HG03457 (cell line): ENCODE data around the gene TEX13B.

Experiments used
- ATAC-seq: cut with Tn5 transposase; IDR thresholded peaks from one replicate; pipeline ENCODE4 v1.9.1; 2021; ENCODE audit warnings: moderate number of reproducible peaks; ENCODE audit not compliant: unreplicated experiment

The TEX13B gene

DNA sequence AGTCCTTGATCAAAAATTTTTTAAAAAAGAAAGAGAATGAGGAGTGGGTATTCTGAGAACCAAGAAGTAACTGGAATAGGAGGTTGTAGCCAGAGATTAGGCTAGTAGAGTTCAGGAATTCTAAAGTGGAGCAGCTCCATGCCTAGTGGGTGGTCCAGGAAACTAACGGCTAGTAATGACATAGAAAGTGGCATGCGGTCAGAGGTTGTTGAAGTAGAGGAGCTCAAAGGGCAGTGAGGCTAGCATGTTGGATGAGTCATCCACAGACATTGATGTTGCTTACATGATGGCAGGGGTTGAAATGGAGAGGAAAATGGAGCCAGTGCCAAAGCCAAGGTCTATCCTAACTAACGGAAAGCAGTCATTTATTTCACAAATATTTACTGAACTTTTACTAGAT, 42.1 kb downstream of the TEX13B start:
- no peak for ATAC-seq

DNA sequence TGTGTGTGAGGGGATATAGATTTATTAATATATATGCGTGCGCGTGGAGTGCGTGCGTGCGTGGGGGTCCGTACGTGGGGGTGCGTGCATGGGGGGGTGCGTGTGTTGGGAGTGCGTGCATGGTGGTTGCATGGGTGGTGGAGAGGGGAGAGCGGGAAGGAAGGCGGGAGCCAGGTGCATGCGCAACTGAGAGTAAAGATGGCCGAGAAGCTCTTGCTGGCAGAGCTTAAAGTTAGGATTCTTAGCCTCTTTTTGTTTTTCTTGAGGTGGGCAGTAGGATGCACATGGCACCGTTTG, 45.8 kb downstream of the TEX13B start:
- no peak for ATAC-seq

DNA sequence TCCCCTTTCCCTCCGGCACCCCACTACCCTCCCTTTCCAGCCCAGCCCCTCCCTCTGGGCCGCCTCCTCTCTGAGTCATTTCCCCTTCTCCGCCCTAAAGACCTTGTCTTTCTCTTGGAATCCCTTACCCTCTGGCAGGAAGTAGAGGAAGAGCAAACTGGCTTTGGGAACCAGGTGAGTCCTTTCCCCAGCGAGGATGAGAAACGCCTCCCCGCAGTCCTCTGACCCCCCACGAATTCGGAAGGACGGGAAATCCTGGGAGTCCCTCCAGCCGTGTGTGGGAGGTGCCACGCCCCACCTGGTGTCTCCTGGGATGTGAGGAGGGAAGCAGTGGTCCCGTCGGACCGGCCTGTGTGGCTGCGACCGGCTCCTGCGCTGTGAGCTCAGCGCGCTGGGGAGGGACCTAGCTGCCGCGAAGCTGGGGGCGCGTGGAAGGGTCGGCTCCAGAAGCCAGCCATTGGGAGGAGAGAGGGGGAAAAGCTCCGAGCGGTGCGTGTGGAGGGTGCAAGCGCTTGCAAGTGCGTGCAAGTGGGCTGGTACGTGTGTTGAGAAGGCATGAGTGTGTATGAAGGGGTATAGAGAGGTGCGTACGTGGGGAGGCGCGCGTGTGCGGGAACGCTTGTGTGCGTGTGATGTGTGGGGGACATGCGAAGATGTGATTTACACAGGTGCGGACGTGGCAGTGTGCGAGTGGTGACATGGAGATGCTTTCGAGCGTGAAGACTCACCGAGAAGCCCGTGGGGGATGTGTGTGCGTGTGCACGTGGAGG, 46.3 kb downstream of the TEX13B start:
- no peak for ATAC-seq

DNA sequence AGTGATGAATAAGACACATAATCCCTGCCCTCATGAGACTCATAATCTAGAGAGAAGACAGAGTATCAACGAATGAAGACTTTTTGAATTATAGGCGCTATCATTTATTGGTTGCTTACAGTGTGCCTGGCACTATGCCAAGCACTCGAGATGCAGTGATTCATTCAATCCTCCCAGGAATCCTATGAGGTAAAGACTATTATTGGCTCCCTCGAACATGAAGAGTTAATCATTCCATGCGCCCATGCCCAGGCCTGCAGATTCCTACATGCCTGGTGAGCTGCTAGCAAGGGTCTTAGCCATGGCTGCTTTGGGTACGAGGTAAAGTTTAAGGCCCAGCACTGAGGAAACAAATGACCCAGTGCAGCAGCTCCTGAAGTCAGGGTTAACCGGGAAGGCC, 47.0 kb downstream of the TEX13B start:
- ATAC-seq: no peak

DNA sequence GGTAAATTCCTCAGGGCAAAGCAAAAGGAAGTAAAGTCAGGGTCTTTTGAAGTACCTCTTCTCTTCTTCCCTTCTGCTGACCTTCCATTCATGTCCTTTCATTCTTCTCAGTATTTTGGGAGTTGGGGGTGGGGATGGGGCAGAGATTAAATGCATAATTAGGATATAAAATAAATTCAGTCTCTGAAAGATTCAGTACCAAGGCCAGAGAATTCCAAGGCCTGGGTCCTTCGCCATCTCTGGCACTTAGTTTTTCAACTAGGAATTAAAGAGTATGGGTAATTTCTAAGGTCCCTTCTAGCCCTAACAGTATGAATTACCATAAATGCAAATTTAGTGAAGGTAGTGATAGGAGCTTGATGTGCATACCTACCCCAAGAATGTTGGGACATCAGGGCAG, 47.9 kb downstream of the TEX13B start:
- no peak for ATAC-seq
